GM18870 (cell line): ENCODE data around the gene PRDM16.
"Not testable (repeated sequence)": the region's sequence is repeated elsewhere in the genome, so short reads cannot be mapped to it uniquely, and the experiment has no call there.

Experiments
- ATAC-seq: cut with Tn5 transposase; IDR thresholded peaks from one replicate; pipeline ENCODE4 v1.9.1; 2021; ENCODE audit warnings: moderate library complexity; ENCODE audit not compliant: unreplicated experiment

Gene PRDM16

DNA sequence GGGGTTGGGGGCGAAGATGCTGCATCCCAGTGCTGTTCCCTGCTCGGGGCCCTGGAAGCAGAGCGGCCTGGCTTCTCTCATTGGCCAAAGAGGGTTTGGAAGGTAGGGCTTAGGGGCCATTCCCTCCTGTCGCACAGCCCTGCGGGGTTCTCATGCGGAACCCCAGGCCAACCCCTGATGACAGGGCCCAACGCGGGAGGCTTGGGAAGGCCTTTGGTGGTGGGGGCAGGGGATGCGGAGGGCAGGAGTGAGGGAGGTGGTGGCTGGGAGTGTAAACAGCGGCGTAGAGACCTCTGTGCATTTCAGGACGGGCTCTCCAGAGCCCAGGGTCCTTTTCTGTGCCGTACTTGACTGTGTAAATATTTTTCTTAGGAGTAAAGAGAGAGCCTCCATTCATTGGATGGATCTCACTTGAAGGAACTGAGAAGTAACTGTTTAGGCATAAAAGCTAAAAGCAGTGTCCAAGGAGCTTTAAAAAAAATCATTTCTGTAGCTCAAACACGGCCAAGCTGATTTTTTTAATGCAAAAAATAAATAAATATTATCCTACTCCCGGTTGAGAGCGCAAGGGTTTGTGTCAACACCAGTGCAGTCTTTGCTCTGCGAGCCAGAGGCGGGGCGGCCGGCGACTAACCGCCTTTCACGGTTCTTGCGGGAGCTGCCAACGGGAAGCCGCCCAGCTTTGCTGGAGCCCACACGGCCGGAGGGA lies 169.1 kb downstream of the PRDM16 start:
- no peak for ATAC-seq

DNA sequence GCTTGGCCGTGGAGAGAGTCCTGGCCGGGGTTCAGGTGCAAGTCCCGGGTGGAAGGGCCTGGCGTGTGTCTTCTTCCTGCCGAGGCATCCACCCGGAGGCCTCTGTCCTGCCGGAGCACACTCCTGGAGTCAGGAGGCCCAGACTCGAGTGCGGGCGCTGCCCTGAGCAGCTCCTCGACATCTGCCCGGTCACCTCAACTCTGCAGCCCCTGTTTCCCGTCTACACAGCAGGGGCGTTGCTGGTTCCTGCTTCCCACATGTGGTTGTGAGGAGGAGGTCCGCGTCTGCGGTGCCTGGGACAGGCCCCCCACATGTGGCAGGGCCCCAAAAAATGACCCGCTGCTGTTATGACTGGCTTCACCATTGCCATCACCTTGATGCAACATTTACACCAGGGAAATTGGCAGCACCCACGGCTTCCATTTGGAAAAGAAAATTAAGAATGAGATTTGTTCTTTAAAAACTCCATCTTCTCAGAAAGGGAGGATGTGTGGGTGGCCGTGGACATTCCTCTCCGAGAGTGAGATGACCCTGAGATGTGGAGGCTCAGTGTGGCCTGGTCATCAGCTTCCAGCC lies 169.8 kb downstream of the PRDM16 start:
- no peak for ATAC-seq

- ATAC-seq: not testable (repeated sequence)
Measured at GRCh38 chr1:3239991-3240390, 171.0 kb downstream of the PRDM16 start.

GRCh38 chr1:3240524-3241235 lies 171.7 kb downstream of the PRDM16 start:
- no peak for ATAC-seq

DNA sequence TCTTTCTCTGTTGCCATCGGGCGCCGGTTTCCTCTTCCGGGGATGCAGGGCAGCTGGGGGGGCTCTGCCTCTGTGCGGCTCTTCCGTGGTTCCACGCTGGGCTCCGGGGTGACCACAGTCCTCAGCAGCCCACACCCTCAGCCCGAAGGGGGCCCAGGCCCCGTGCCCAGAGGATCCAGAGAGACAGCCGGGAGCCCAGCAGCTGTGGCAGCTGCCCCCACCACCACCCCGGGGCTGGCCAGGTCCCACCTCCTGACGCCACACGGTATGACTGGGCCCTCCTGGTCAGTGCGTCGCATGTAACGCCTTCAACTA lies 172.2 kb downstream of the PRDM16 start:
- ATAC-seq: no peak

DNA sequence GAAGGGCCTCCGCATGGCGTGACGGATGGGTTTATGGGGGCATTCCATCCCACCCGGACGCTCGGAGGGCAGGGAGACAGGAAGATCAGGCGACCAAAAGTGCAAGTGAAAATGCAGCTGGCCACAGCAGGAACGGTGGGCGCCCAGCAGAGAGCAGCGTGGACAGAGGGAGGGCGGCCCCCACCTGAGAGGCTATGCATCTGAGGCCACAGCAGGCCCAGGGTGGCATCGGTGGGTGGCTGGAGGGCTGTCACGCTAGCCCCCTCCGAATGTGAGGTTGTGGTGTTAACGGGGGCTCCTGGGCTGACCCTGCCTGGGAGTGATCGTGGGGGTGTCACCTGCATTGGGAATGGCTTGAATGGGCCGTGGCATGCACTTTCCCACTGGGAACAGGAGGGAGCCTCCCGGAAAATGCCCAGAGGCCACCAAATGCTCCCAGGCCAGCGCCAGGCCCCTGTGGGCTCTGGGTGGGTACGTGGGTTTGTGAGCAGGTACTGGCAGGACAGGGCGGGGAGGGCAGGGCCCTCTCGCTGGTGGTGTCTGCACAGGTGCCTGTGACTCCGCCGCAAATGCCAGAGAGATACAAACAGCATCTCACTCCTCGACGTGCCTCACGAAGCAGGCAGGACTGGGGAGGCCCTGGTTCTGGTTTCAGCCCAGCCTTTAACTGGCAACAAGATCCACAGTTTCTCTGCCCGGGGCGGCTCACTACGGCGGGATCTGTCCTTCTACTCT lies 172.8 kb downstream of the PRDM16 start:
- ATAC-seq: no peak

GRCh38 chr1:3242408-3243260 lies 173.6 kb downstream of the PRDM16 start:
- no peak for ATAC-seq

DNA sequence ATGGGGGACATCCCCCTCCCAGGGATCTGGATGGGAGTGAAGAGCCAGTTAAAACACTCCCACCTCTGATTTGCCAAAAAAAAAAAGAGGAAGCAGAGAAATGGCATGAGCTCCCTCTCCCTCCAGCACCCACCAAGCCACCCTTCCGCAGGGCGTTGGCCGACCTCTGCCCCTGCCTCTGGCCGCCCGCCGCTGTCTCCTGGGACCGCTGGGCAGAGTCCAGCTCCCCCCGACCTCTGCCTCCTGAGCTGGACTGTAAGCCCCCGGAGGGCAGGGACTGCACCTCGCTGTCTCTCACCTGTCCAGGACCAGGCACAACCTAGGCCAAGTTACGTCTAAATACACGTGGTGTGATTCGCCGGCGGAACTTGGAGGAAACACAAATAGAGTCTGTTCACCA lies 174.3 kb downstream of the PRDM16 start:
- ATAC-seq: no peak

GRCh38 chr1:3244025-3244926 lies 175.3 kb downstream of the PRDM16 start:
- no peak for ATAC-seq

- ATAC-seq: no peak
Measured at GRCh38 chr1:3244927-3245315, 175.9 kb downstream of the PRDM16 start.

GRCh38 chr1:3245344-3245743 lies 176.3 kb downstream of the PRDM16 start:
- ATAC-seq: no peak

- ATAC-seq: no peak
Measured at GRCh38 chr1:3245768-3246167, 176.8 kb downstream of the PRDM16 start.

- no peak for ATAC-seq
Measured at GRCh38 chr1:3246251-3246650, 177.2 kb downstream of the PRDM16 start.

GRCh38 chr1:3247521-3248121 lies 178.6 kb downstream of the PRDM16 start:
- ATAC-seq: no peak

DNA sequence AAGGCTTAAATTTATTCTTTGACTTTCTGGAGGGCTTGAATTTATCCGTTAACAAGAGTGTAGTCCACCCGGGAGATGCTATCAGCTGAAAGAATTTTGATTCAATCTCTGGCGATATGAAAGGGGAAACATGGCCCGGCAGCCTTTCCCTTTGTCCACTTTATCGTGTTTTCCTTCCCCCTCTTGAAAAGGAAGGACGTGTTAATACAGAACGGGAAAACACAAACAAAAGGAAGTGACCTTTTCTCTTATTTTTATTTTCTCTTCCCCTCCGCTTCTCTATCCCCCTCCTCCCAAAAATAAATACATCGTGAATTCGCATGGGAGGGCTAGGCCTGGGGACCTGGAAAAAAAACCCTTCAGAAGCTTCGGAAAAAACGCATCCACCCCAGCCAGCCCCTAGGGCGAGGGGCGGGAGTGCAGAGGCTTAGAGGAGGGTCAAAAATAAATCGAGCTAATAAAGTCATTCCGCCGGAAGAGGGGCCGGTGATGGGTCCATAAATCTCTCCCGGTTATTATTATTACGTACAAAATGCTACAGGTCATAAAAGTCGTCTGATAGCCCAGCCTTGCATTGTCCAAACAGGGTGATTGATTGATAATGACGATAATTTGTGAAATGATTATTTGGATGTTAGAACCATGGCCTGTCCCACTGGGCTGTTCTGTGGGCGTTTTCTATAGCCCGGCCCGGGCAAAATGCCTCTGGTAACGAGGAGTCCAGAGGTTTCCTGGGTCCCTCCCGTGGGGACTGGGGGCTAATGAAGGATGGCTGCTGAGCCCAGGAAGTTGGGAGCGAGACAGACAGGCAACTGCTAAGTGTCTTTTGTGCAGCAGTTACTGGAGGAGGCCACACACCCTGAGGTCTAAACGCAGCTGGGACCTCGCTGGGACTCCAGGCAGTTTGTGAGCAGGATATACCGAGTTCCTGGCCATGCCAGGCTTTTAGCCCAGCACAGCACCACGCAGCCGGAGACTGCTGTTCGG lies 179.4 kb downstream of the PRDM16 start:
- ATAC-seq: no peak

DNA sequence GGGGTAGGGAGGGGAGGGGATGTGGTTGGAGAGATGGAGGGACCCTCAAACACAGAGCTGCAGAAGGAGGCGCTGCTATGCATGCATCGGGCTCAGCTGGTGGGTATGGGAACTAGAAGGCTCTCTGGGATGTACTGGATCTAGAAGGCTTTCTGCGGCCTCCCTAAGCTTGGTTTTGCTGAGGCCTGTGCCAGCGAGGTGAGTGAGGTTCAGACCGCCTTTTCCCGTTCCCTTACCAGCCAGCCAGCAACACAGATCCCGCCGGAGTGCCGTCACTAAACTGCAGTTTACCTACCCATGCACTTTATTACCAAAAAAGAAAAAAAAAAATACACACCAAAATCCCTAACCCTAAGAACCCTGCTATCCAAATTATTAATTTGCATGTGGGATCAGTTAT lies 180.2 kb downstream of the PRDM16 start:
- no peak for ATAC-seq

GRCh38 chr1:3249631-3250501 lies 180.9 kb downstream of the PRDM16 start:
- ATAC-seq: no peak
